PC-9 (cell line): ENCODE data around the gene ADCY3. TPM values are rescaled to one million over a fixed set of nuclear protein-coding genes. Genes with fewer than 3 reads are reported as not detected.

Experiments used
- BruUV-seq: library from RNA; stranded (reverse); fragments of 400-500 nt; replicated peaks from 2 replicates; lab custom pipeline; 2021; lab: Mats Ljungman, UMichigan
- CTCF ChIA-PET: fragments of 300-600 bp; sonication (Branson Sonifier 250); formaldehyde crosslinking; loops from one replicate; lab custom pipeline; 2022; ENCODE audit warnings: antibody characterized with exemption; lab: Charles Lee
- POLR2A ChIA-PET: fragments of 300-600 bp; sonication (Branson Sonifier 250); formaldehyde crosslinking; loops from one replicate; lab custom pipeline; 2022; ENCODE audit warnings: antibody characterized with exemption; ENCODE audit not compliant: unreplicated experiment; lab: Charles Lee
- DNase-seq, 2 experiments: peaks; one replicate each; pipeline versions ENCODE4 v3.0.0 to v3.0.0-alpha.2; 2015 to 2022; ENCODE audit warnings: mixed read lengths in 1 of 2
- H2AFZ ChIP-seq: fragments of 200-600 bp; sonication (generic); 2 replicates; pipeline ENCODE4 v1.8.1; 2017; ENCODE audit warnings: antibody characterized with exemption
- H3F3A ChIP-seq: fragments of 200-600 bp; sonication (generic); 2 replicates; pipeline ENCODE4 v1.8.1; 2017; ENCODE audit warnings: antibody characterized with exemption, mild to moderate bottlenecking, low read depth; ENCODE audit not compliant: insufficient read depth
- H3K27ac ChIP-seq: fragments of 200-600 bp; sonication (generic); 2 replicates; pipeline ENCODE4 v1.6.1; 2016; ENCODE audit warnings: mixed run types
- H3K27me3 ChIP-seq: fragments of 200-600 bp; sonication (generic); 2 replicates; pipeline ENCODE4 v1.6.1; 2016; ENCODE audit warnings: low read depth, mixed run types; ENCODE audit not compliant: insufficient read depth
- H3K36me3 ChIP-seq: fragments of 200-600 bp; sonication (generic); 2 replicates; pipeline ENCODE4 v1.6.1; 2016; ENCODE audit warnings: low read depth, mixed run types
- H3K4me1 ChIP-seq: fragments of 200-600 bp; sonication (generic); replicated peaks from 2 replicates; pipeline ENCODE4 v1.6.1; 2016; ENCODE audit warnings: mixed run types; ENCODE audit not compliant: insufficient read depth
- H3K4me2 ChIP-seq: fragments of 200-600 bp; sonication (generic); 2 replicates; pipeline ENCODE4 v1.6.1; 2017; ENCODE audit warnings: mixed run types
- H3K4me3 ChIP-seq: fragments of 200-600 bp; sonication (generic); 2 replicates; pipeline ENCODE4 v1.6.1; 2016; ENCODE audit warnings: mixed run types
- H3K79me2 ChIP-seq: fragments of 200-600 bp; sonication (generic); 2 replicates; pipeline ENCODE4 v1.6.1; 2017; ENCODE audit warnings: low read depth, mixed run types
- H3K9me2 ChIP-seq: fragments of 200-600 bp; sonication (generic); 2 replicates; pipeline ENCODE4 v1.8.1; 2017; ENCODE audit warnings: mild to moderate bottlenecking; ENCODE audit not compliant: insufficient read depth
- H3K9me3 ChIP-seq: fragments of 200-600 bp; sonication (generic); 2 replicates; pipeline ENCODE4 v1.8.1; 2016; ENCODE audit warnings: low read depth; ENCODE audit not compliant: insufficient read depth
- H4K20me1 ChIP-seq: fragments of 200-600 bp; sonication (generic); 2 replicates; pipeline ENCODE4 v1.8.1; 2017; ENCODE audit not compliant: insufficient read depth
- CTCF ChIP-seq: fragments of 200-600 bp; sonication (generic); conservative IDR thresholded peaks from 2 replicates; pipeline ENCODE4 v1.6.1; 2017; ENCODE audit warnings: mixed run types, antibody characterized with exemption, mild to moderate bottlenecking, moderate library complexity
- EZH2 ChIP-seq: fragments of 200-600 bp; sonication (generic); IDR thresholded peaks from 2 replicates; pipeline ENCODE4 v1.8.0; 2017; ENCODE audit warnings: antibody characterized with exemption, low read depth
- intact Hi-C: fragments of 100-400 bp; cut with micrococcal nuclease; formaldehyde crosslinking; loops from one replicate; pipeline ENCODE4 v1.10.0; 2022; ENCODE audit not compliant: unreplicated experiment
- total RNA-seq: library from RNA; stranded (reverse); gene quantifications from 2 replicates; pipeline ENCODE4 v1.2.3, GENCODE V29; 2021

ADCY3 gene
- total RNA-seq, 1 experiment from 2014 or later, result 46.3 TPM

- ChIA-PET CTCF (interaction anchor here (0.6 to 1.4 kb wide), 3 partner anchors 10 to 178 kb away, joined by 3 to 8 read pairs (median 5); no protein-coding TSS in a partner anchor), POLR2A (interaction anchor here (0.6 to 0.7 kb wide), 4 partner anchors 338 to 889 kb away, joined by 3 to 6 read pairs (median 4); no protein-coding TSS in a partner anchor)
- no peaks in the 10 kb centered on the region for H3K9me2 ChIP-seq
- H3K4me1 ChIP-seq, result peaks cover 31% of the 10 kb centered on the region
- no peaks in the 10 kb centered on the region for H4K20me1 ChIP-seq
- intact Hi-C loops, result loop anchor here (5.0 to 10.0 kb wide), 3 partner anchors 178 to 710 kb away; partner anchors contain the start of genes DNAJC27 and TP53I3
- no peaks in the 10 kb centered on the region for H3K36me3 ChIP-seq
- DNase-seq, result no peak
- peaks cover 40% of the 10 kb centered on the region for H3K79me2 ChIP-seq
- peak overlapping the region; percentile 71 for H3K4me3 ChIP-seq
- H3F3A ChIP-seq, result peaks cover 14% of the 10 kb centered on the region; the same call in 1 of the 2 replicates
- no peaks in the 10 kb centered on the region for H3K27me3 ChIP-seq
- H3K9me3 ChIP-seq, result no peaks in the 10 kb centered on the region
- H2AFZ ChIP-seq, result peak overlapping the region; percentile 88
- H3K27ac ChIP-seq, result peak overlapping the region; percentile 89
- TF ChIP-seq EZH2, result no peak
- no peak; the same call in 1 of the 2 replicates for TF ChIP-seq CTCF
- peak overlapping the region; percentile 78 for H3K4me2 ChIP-seq
- BruUV-seq, result TSS peak; percentile 82
These were observed 127.5 kb downstream of the ADCY3 start for GRCh38 chr2:24792542-24792873.

- Histone ChIP-seq H4K20me1 (no peaks in the 10 kb centered on the region), H3K9me3 (no peaks in the 10 kb centered on the region), H3K27me3 (no peaks in the 10 kb centered on the region), H3K36me3 (no peaks in the 10 kb centered on the region), H3K79me2 (peaks cover 31% of the 10 kb centered on the region), H3K4me3 (peak overlapping the region; percentile 71; the same call in 1 of the 2 replicates), H2AFZ (no peak overlapping the region), H3F3A (peaks cover 14% of the 10 kb centered on the region; the same call in 1 of the 2 replicates), H3K4me2 (peak overlapping the region; percentile 78), H3K4me1 (peaks cover 31% of the 10 kb centered on the region), H3K9me2 (no peaks in the 10 kb centered on the region), H3K27ac (no peak overlapping the region)
- no TSS peak for BruUV-seq
- ChIA-PET POLR2A (interaction anchor here (0.9 kb wide), 1 partner anchor 34 kb away, joined by 8 read pairs; no protein-coding TSS in a partner anchor), CTCF (interaction anchor here (0.7 kb wide), 2 partner anchors 128 to 209 kb away, joined by 4 to 5 read pairs; partner anchors contain the start of gene ADCY3)
- TF ChIP-seq EZH2 (no peak), CTCF (no peak)
- intact Hi-C loops, result loop anchor here (5.0 to 10.0 kb wide), 3 partner anchors 177 to 709 kb away; partner anchors contain the start of genes DNAJC27 and TP53I3
- no peak for DNase-seq
These were observed 128.6 kb downstream of the ADCY3 start for GRCh38 chr2:24791452-24791851.

- no peak overlapping the region for H3K4me3 ChIP-seq
- POLR2A ChIA-PET, result no interaction called here
- intact Hi-C loops, result no loop called here
- CTCF ChIA-PET, result no interaction called here
- no peak overlapping the region for H3K27ac ChIP-seq
- no peak overlapping the region for H3K4me2 ChIP-seq
- H4K20me1 ChIP-seq, result no peaks in the 10 kb centered on the region
- H2AFZ ChIP-seq, result no peak overlapping the region
- BruUV-seq, result no TSS peak
- H3K36me3 ChIP-seq, result no peaks in the 10 kb centered on the region
- H3K79me2 ChIP-seq, result peaks cover 5% of the 10 kb centered on the region
- peaks cover 14% of the 10 kb centered on the region; the same call in 1 of the 2 replicates for H3F3A ChIP-seq
- TF ChIP-seq CTCF (no peak), EZH2 (no peak)
- H3K4me1 ChIP-seq, result peaks cover 14% of the 10 kb centered on the region
- H3K9me3 ChIP-seq, result no peaks in the 10 kb centered on the region
- H3K9me2 ChIP-seq, result no peaks in the 10 kb centered on the region
- DNase-seq, result no peak
- no peaks in the 10 kb centered on the region for H3K27me3 ChIP-seq
These were observed 131.2 kb downstream of the ADCY3 start for GRCh38 chr2:24788816-24789215.
